MM.1S (cell line): Measurements from ENCODE around the gene CDK6.

Experiments used
- CTCF ChIP-seq: fragments of 300-600 bp; sonication (generic); IDR thresholded peaks from 2 replicates; pipeline ENCODE4 v1.5.1; 2016; ENCODE audit warnings: antibody characterized with exemption, low read length, mixed read lengths
- EZH2 ChIP-seq: fragments of 300-600 bp; sonication (generic); optimal IDR thresholded peaks from 2 replicates; pipeline ENCODE3; 2017; ENCODE audit warnings: low read depth, mild to moderate bottlenecking, antibody characterized with exemption, low read length, mixed read lengths

GRCh38 chr7:92685136-92686042, 151.0 kb downstream of the CDK6 start:
- TF ChIP-seq CTCF (no peak), EZH2 (no peak)
